GM12878 (cell line): ENCODE results near the gene THTPA. TPM values are rescaled to one million over a fixed set of nuclear protein-coding genes. Genes with fewer than 3 reads are reported as not detected.

ENCODE experiments used
- ATAC-seq: fragments of 200-7000 bp; cut with Tn5 transposase; 3 replicates; pipeline ENCODE4 v1.9.1; 2020; ENCODE audit warnings: mild to moderate bottlenecking, moderate library complexity
- BruUV-seq: library from RNA; stranded (reverse); fragments of 400-500 nt; replicated peaks from 2 replicates; lab custom pipeline; 2021; lab: Mats Ljungman, UMichigan
- CTCF ChIA-PET: fragments of 300-600 bp; sonication (Branson Sonifier 250); formaldehyde crosslinking; extraction: SDS; loops from one replicate; lab custom pipeline; 2021; ENCODE audit warnings: inconsistent platforms; lab: Yijun Ruan, JAX
- POLR2A ChIA-PET: fragments of 350-600 bp; formaldehyde crosslinking; extraction: SDS; loops from one replicate; lab custom pipeline; 2021; ENCODE audit warnings: inconsistent platforms; lab: Charles Lee
- RAD21 ChIA-PET: fragments of 300-600 bp; sonication (Branson Sonifier 250); formaldehyde crosslinking; loops from one replicate; lab custom pipeline; 2023; ENCODE audit warnings: antibody characterized with exemption; ENCODE audit not compliant: unreplicated experiment; lab: Charles Lee
- SMC1A ChIA-PET: fragments of 300-600 bp; sonication (Branson Sonifier 250); formaldehyde crosslinking; loops from one replicate; lab custom pipeline; 2023; ENCODE audit not compliant: unreplicated experiment, uncharacterized antibody; lab: Charles Lee
- DNase-seq: peaks from one replicate; pipeline ENCODE4 v3.0.0-alpha.2; 2011; ENCODE audit warnings: low read depth, low spot score
- FAIRE-seq: peaks from 3 replicates; lab custom pipeline; 2011; peaks lifted over from hg19 to GRCh38; lab: Jason Lieb, UNC
- H2AFZ ChIP-seq: 2 replicates; pipeline ENCODE4 v1.6.0; 2011; ENCODE audit warnings: low read depth, low read length, control low read depth; ENCODE audit not compliant: control insufficient read depth
- H3K27ac ChIP-seq: 2 replicates; pipeline ENCODE4 v1.5.1; 2011; ENCODE audit warnings: control low read depth; ENCODE audit not compliant: control insufficient read depth, insufficient read depth
- H3K27me3 ChIP-seq, 2 experiments: replicated peaks in 1 of 2; 2 replicates each; pipeline versions ENCODE4 v1.6.0 to v1.6.1; 2011; ENCODE audit warnings: low read length in 1 of 2; ENCODE audit not compliant: control insufficient read depth in 2 of 2, insufficient read depth in 2 of 2
- H3K36me3 ChIP-seq, 2 experiments: 2 replicates each; pipeline ENCODE4 v1.5.1; 2011; ENCODE audit warnings: low read length in 1 of 2; ENCODE audit not compliant: control insufficient read depth in 2 of 2, insufficient read depth in 2 of 2
- H3K4me1 ChIP-seq: 2 replicates; pipeline ENCODE4 v1.6.1; 2011; ENCODE audit warnings: mild to moderate bottlenecking, low read length, moderate library complexity, mixed read lengths; ENCODE audit not compliant: control insufficient read depth, insufficient read depth
- H3K4me2 ChIP-seq: 2 replicates; pipeline ENCODE4 v1.6.0; 2011; ENCODE audit warnings: control low read depth; ENCODE audit not compliant: control insufficient read depth, insufficient read depth
- H3K4me3 ChIP-seq: fragments of 200-600 bp; sonication (generic); 2 replicates; pipeline ENCODE4 v1.5.1; 2016
- H3K79me2 ChIP-seq: 2 replicates; pipeline ENCODE4 v1.6.0; 2011; ENCODE audit warnings: low read length; ENCODE audit not compliant: control insufficient read depth, insufficient read depth
- H3K9ac ChIP-seq: 2 replicates; pipeline ENCODE4 v1.8.0; 2011; ENCODE audit warnings: low read length, control low read depth, mixed read lengths; ENCODE audit not compliant: control insufficient read depth, insufficient read depth
- H3K9me3 ChIP-seq: replicated peaks from 3 replicates; pipeline ENCODE4 v1.5.1; 2011; ENCODE audit warnings: mild to moderate bottlenecking, low read length; ENCODE audit not compliant: control insufficient read depth, insufficient read depth
- H4K20me1 ChIP-seq: 2 replicates; pipeline ENCODE4 v1.6.0; 2011; ENCODE audit not compliant: control insufficient read depth, insufficient read depth
- ATF7 ChIP-seq: fragments of 450-650 bp; IDR thresholded peaks from 2 replicates; pipeline ENCODE4 v1.6.1; 2016; ENCODE audit warnings: low read depth, mild to moderate bottlenecking
- IKZF1 ChIP-seq: fragments of 450-650 bp; conservative IDR thresholded peaks from 2 replicates; pipeline ENCODE4 v1.6.1; 2017; ENCODE audit warnings: antibody characterized with exemption, mild to moderate bottlenecking
- MXI1 ChIP-seq: fragments of 150-350 bp; IDR thresholded peaks from 2 replicates; pipeline ENCODE4 v1.6.1; 2011; ENCODE audit warnings: low read depth, mild to moderate bottlenecking, inconsistent platforms, low read length, improper control_type of control experiment
- NFIC ChIP-seq: IDR thresholded peaks from 2 replicates; pipeline ENCODE4 v1.6.1; 2012; ENCODE audit warnings: low read depth, mild to moderate bottlenecking, inconsistent platforms, low read length, moderate library complexity
- RAD51 ChIP-seq: fragments of 450-650 bp; IDR thresholded peaks from 2 replicates; pipeline ENCODE4 v1.6.1; 2016; ENCODE audit warnings: moderate library complexity, mild to moderate bottlenecking, inconsistent platforms
- RUNX3 ChIP-seq: IDR thresholded peaks from 2 replicates; pipeline ENCODE4 v1.6.1; 2012; ENCODE audit warnings: low read length, inconsistent platforms
- SPI1 ChIP-seq: IDR thresholded peaks from 2 replicates; pipeline ENCODE4 v1.6.1; 2011; ENCODE audit warnings: low read depth, mild to moderate bottlenecking, low read length, moderate library complexity, borderline replicate concordance; ENCODE audit not compliant: insufficient read depth
- TAF1 ChIP-seq: IDR thresholded peaks from 2 replicates; pipeline ENCODE4 v1.6.1; 2011; ENCODE audit warnings: mild to moderate bottlenecking, low read depth, low read length, borderline replicate concordance
- YBX1 ChIP-seq: fragments of 450-650 bp; IDR thresholded peaks from 2 replicates; pipeline ENCODE4 v1.6.1; 2016; ENCODE audit warnings: antibody characterized with exemption
- WGBS: methylation state at CpG from one replicate; pipeline ENCODE4 v1.1.6; 2016; ENCODE audit warnings: low lambda C conversion rate; ENCODE audit not compliant: insufficient replicate concordance, insufficient coverage; ENCODE audit errors: missing lambda C conversion rate; 5-methylcytosine and 5-hydroxymethylcytosine counted together
- in situ Hi-C: fragments of 300-500 bp; cut with MboI; formaldehyde crosslinking; loops from 9 replicates; pipeline ENCODE4 v1.14.3; 2018; ENCODE audit warnings: mixed read lengths
- intact Hi-C: fragments of 100-400 bp; cut with micrococcal nuclease; formaldehyde crosslinking; loops from one replicate; pipeline ENCODE4 v1.14.2; 2022; ENCODE audit not compliant: unreplicated experiment
- polyA plus RNA-seq, 11 experiments: library from polyadenylated mRNA; depleted of rRNA in 4 of 11; unstranded in 6 of 11; stranded (reverse) in 5 of 11; fragments of >200 nt; fragmentation: Nextera tagmentation in 4 of 11; fragmentation: Illumina TruSeq in 1 of 11; extraction: Ambion mirVana in 4 of 11; extraction: Trizol in 1 of 11; gene quantifications; 1 replicate in 1 of 11; 2 replicates in 10 of 11; pipeline versions ENCODE4 v1.2.1 to v1.2.3, GENCODE V29; 2011 to 2016; ENCODE audit warnings: inconsistent platforms in 2 of 11, missing spikeins in 2 of 11, low read depth in 1 of 11
- total RNA-seq, 4 experiments: library from RNA; depleted of rRNA in 3 of 4; stranded (reverse); fragments of >200 nt in 3 of 4; fragmentation: Illumina TruSeq in 1 of 4; extraction: Trizol in 1 of 4; gene quantifications; 2 replicates each; pipeline versions ENCODE4 v1.2.1 to v1.2.3, GENCODE V29; 2013 to 2021
- TF ChIP-seq, protein P1 (sequence below): fragments of 450-650 bp; IDR thresholded peaks from 2 replicates; pipeline ENCODE4 v1.6.1; 2017; ENCODE audit warnings: mild to moderate bottlenecking, moderate library complexity
- TF ChIP-seq, protein P2 (sequence below): fragments of 450-650 bp; IDR thresholded peaks from 2 replicates; pipeline ENCODE4 v1.6.1; 2017; ENCODE audit warnings: mild to moderate bottlenecking, low read depth, inconsistent platforms; ENCODE audit not compliant: poor library complexity, severe bottlenecking

THTPA gene
- total and polyA plus RNA-seq, 10 of the 15 experiments (the other 5 are each of a cell fraction or from before 2014, with no cell fraction given): 3.1 to 24.9 (median 12.8) TPM

DNA sequence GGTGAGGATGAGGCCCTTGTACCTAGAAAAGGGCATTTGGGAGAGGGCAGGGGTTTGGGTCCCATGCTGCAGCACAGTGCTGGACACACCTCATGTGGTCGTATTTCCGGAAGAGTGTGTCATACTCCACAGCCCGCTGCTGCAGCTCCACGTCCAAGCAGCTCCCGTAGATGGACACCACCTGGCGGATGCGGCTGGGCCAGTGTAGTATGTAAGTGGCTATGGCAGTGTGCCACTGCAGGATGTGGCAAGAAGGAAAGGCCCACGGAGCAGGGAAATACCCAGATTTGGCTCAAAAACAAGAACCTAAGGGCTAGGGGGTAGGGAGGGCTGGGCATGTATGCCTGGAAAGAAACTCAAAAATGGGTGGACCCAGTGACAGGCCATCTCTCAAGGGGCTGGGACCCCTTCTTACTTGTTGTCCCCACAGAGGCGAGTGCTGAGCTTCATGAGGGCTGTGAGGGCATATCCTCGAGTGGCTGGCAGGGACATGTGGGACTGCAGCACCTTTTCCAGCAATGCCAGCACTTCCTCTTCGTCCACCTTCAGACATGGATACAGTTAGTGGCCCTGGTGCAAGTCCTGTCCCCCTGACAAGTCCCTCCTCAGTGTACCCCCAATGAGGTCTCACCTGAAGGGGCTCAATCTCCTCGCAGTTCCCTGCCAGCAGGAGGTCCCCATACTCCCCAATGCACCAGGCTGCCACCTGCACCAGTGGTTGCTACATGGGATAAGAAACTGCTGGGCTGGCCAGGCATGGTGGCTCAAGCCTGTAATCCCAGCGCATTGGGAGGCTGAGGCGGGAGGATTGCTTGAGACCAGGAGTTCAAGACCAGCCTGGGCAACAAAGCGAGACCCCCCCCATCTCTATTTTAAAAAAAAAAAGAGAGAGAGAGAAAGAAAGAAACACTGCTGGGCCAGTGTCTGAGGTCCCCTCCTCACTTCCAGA, 6.1 kb downstream of the THTPA start:
- ChIA-PET CTCF (interaction anchor here (0.6 to 13.1 kb wide), 17 partner anchors 8 to 515 kb away, joined by 3 to 436 read pairs (median 6); partner anchors contain the start of genes NGDN, PABPN1 and ZFHX2), SMC1A (interaction anchor here (1.0 to 9.7 kb wide), 2 partner anchors 83 to 115 kb away, joined by 4 to 124 read pairs; no protein-coding TSS in a partner anchor), RAD21 (interaction anchor here (1.3 to 3.3 kb wide), 2 partner anchors 82 kb away, joined by 4 to 39 read pairs; no protein-coding TSS in a partner anchor), POLR2A (interaction anchor here (1.3 kb wide), 1 partner anchor 83 kb away, joined by 3 read pairs; no protein-coding TSS in a partner anchor)
- H3K4me1 ChIP-seq: peaks cover 3% of the 10 kb centered on the region
- intact Hi-C loops: loop anchor here (1.0 kb wide), 1 partner anchor 84 kb away; no protein-coding TSS in a partner anchor
- WGBS: 84% methylated on average over 14 of the region's 15 CpGs
- no peaks in the 10 kb centered on the region for H4K20me1 ChIP-seq
- FAIRE-seq (no peak), DNase-seq (no peak), ATAC-seq (no peak)
- in situ Hi-C loops: no loop called here
- no peak overlapping the region for H3K4me3 ChIP-seq
- H3K79me2 ChIP-seq: peaks cover 27% of the 10 kb centered on the region
- H2AFZ ChIP-seq: no peak overlapping the region
- H3K27me3 ChIP-seq: no peaks in the 10 kb centered on the region
- no peaks in the 10 kb centered on the region for H3K9me3 ChIP-seq
- no peak overlapping the region for H3K9ac ChIP-seq
- no TSS peak for BruUV-seq
- no peak overlapping the region for H3K27ac ChIP-seq
- H3K36me3 ChIP-seq: peaks cover 17 to 23% of the 10 kb centered on the region in 2 experiments
- H3K4me2 ChIP-seq: no peak overlapping the region
- TF ChIP-seq ATF7 (no peak), NFIC (no peak), MXI1 (no peak), SPI1 (no peak), RAD51 (no peak), RUNX3 (no peak), IKZF1 (no peak), YBX1 (no peak), TAF1 (no peak)
- TF ChIP-seq, protein P1, sequence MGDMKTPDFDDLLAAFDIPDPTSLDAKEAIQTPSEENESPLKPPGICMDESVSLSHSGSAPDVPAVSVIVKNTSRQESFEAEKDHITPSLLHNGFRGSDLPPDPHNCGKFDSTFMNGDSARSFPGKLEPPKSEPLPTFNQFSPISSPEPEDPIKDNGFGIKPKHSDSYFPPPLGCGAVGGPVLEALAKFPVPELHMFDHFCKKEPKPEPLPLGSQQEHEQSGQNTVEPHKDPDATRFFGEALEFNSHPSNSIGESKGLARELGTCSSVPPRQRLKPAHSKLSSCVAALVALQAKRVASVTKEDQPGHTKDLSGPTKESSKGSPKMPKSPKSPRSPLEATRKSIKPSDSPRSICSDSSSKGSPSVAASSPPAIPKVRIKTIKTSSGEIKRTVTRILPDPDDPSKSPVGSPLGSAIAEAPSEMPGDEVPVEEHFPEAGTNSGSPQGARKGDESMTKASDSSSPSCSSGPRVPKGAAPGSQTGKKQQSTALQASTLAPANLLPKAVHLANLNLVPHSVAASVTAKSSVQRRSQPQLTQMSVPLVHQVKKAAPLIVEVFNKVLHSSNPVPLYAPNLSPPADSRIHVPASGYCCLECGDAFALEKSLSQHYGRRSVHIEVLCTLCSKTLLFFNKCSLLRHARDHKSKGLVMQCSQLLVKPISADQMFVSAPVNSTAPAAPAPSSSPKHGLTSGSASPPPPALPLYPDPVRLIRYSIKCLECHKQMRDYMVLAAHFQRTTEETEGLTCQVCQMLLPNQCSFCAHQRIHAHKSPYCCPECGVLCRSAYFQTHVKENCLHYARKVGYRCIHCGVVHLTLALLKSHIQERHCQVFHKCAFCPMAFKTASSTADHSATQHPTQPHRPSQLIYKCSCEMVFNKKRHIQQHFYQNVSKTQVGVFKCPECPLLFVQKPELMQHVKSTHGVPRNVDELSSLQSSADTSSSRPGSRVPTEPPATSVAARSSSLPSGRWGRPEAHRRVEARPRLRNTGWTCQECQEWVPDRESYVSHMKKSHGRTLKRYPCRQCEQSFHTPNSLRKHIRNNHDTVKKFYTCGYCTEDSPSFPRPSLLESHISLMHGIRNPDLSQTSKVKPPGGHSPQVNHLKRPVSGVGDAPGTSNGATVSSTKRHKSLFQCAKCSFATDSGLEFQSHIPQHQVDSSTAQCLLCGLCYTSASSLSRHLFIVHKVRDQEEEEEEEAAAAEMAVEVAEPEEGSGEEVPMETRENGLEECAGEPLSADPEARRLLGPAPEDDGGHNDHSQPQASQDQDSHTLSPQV: no peak
- TF ChIP-seq, protein P2, sequence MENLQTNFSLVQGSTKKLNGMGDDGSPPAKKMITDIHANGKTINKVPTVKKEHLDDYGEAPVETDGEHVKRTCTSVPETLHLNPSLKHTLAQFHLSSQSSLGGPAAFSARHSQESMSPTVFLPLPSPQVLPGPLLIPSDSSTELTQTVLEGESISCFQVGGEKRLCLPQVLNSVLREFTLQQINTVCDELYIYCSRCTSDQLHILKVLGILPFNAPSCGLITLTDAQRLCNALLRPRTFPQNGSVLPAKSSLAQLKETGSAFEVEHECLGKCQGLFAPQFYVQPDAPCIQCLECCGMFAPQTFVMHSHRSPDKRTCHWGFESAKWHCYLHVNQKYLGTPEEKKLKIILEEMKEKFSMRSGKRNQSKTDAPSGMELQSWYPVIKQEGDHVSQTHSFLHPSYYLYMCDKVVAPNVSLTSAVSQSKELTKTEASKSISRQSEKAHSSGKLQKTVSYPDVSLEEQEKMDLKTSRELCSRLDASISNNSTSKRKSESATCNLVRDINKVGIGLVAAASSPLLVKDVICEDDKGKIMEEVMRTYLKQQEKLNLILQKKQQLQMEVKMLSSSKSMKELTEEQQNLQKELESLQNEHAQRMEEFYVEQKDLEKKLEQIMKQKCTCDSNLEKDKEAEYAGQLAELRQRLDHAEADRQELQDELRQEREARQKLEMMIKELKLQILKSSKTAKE: no peak
